Measurements from ENCODE around the gene SBNO2. TPM values are rescaled to one million over a fixed set of nuclear protein-coding genes. Genes with fewer than 3 reads are reported as not detected.
A peak's percentile ranks its signal among the peaks of the same experiment; 100 is the strongest.

The SBNO2 gene
- total and polyA plus RNA-seq, 4 donors, result 2.2 to 25.0 (median 15.0) TPM

- peaks cover 0 to 4% (median 2%) of the 10 kb centered on the region in 4 donors for H3K27me3 ChIP-seq (ENCODE audit: control insufficient read depth in 4 of 4, insufficient read depth in 4 of 4, low read length in 3 of 4)
- no peak overlapping the region for H3K9ac ChIP-seq (ENCODE audit: low read depth in 1 of 2, low read length in 2 of 2)
- 60% methylated on average over 17 of the region's 17 CpGs for WGBS
- peaks cover 2 to 22% (median 11%) of the 10 kb centered on the region in 4 donors for H3K4me1 ChIP-seq (ENCODE audit: control insufficient read depth in 4 of 4, insufficient read depth in 4 of 4, low read length in 3 of 4)
- TF ChIP-seq SP1 (IDR thresholded peaks at IDR 0.05) (no peak), RXRA (IDR thresholded peaks at IDR 0.05) (no peak), GABPA (IDR thresholded peaks at IDR 0.05 in 1 of 2, conservative IDR thresholded peaks at IDR 0.05 in 1 of 2) (no peak), NR2F2 (IDR thresholded peaks at IDR 0.05) (no peak), FOXA2 (IDR thresholded peaks at IDR 0.05) (no peak), EGR1 (IDR thresholded peaks at IDR 0.05; ENCODE audit: low read depth in 2 of 2) (no peak), TAF1 (conservative IDR thresholded peaks at IDR 0.05) (no peak), FOXA1 (IDR thresholded peaks at IDR 0.05) (no peak), REST (IDR thresholded peaks at IDR 0.05) (no peak), HNF4A (conservative IDR thresholded peaks at IDR 0.05) (no peak)
- H3K36me3 ChIP-seq (ENCODE audit: control insufficient read depth in 4 of 4, insufficient read depth in 3 of 4, low read depth in 1 of 4, low read length in 3 of 4), result no peaks in the 10 kb centered on the region
- DNase-seq (ENCODE audit: low spot score), result no peak
- no peaks in the 10 kb centered on the region for H3K9me3 ChIP-seq (ENCODE audit: control insufficient read depth in 4 of 4, low read length in 3 of 4)
- no peak overlapping the region for H3K27ac ChIP-seq (ENCODE audit: low read depth in 1 of 2, low read length in 2 of 2)
- H3K4me3 ChIP-seq (ENCODE audit: low read depth in 1 of 3, low read length in 3 of 3), result no peak overlapping the region
These were observed 108.4 kb downstream of the SBNO2 start for GRCh38 chr19:1065606-1066109.

GRCh38 chr19:1064661-1065605, 109.1 kb downstream of the SBNO2 start:
- Histone ChIP-seq H3K36me3 (ENCODE audit: control insufficient read depth in 4 of 4, insufficient read depth in 3 of 4, low read depth in 1 of 4, low read length in 3 of 4) (no peaks in the 10 kb centered on the region), H3K9ac (ENCODE audit: low read depth in 1 of 2, low read length in 2 of 2) (no peak overlapping the region), H3K27ac (ENCODE audit: low read depth in 1 of 2, low read length in 2 of 2) (no peak overlapping the region), H3K27me3 (ENCODE audit: control insufficient read depth in 4 of 4, insufficient read depth in 4 of 4, low read length in 3 of 4) (peaks cover 0 to 4% (median 1%) of the 10 kb centered on the region in 4 donors), H3K4me3 (ENCODE audit: low read depth in 1 of 3, low read length in 3 of 3) (no peak overlapping the region), H3K4me1 (ENCODE audit: control insufficient read depth in 4 of 4, insufficient read depth in 4 of 4, low read length in 3 of 4) (peaks cover 2 to 22% (median 11%) of the 10 kb centered on the region in 4 donors), H3K9me3 (ENCODE audit: control insufficient read depth in 4 of 4, low read length in 3 of 4) (no peaks in the 10 kb centered on the region)
- peak in 1 of 2 donors; percentile 75 for TF ChIP-seq RAD21 (IDR thresholded peaks at IDR 0.05)
- no peak for TF ChIP-seq FOXA2 (IDR thresholded peaks at IDR 0.05)
- TF ChIP-seq CTCF (IDR thresholded peaks at IDR 0.05; ENCODE audit: low read depth, low read length, missing input control), result peak; percentile 74
- 11% methylated on average over 60 of the region's 60 CpGs for WGBS
- peak; percentile 71 for DNase-seq (ENCODE audit: low spot score)

All from liver (tissue), 9 donors.